Fibroblast of the aortic adventitia (primary cell): Measurements from ENCODE around the gene SEMA6B. TPM values are rescaled to one million over a fixed set of nuclear protein-coding genes. Genes with fewer than 3 reads are reported as not detected.
"Not testable (repeated sequence)": the region's sequence is repeated elsewhere in the genome, so short reads cannot be mapped to it uniquely, and the experiment has no call there.

ENCODE experiments used
- DNase-seq: peaks from one replicate; pipeline ENCODE4 v3.0.0-alpha.2; 2010; ENCODE audit warnings: low read depth
- H3K4me3 ChIP-seq: 2 replicates; pipeline ENCODE4 v1.5.1; 2011; ENCODE audit warnings: low read depth, mild to moderate bottlenecking, control low read depth, low read length, moderate library complexity
- CTCF ChIP-seq: IDR thresholded peaks from 2 replicates; pipeline ENCODE4 v1.5.1; 2011; ENCODE audit warnings: mild to moderate bottlenecking, low read length, control low read depth, inconsistent platforms; ENCODE audit not compliant: insufficient read depth
- total RNA-seq: library from RNA; depleted of rRNA; stranded (reverse); fragments of >200 nt; gene quantifications from 2 replicates; pipeline ENCODE4 v1.2.3, GENCODE V29; 2012; ENCODE audit warnings: low replicate concordance

SEMA6B gene
- total RNA-seq, 1 donor: 0.72 TPM

- no peak for TF ChIP-seq CTCF
- peak; percentile 12 for DNase-seq
- H3K4me3 ChIP-seq: no peak overlapping the region
These were observed 11.9 kb upstream of the SEMA6B start for GRCh38 chr19:4571305-4571917.

- no peak for DNase-seq
- TF ChIP-seq CTCF: no peak
- no peak overlapping the region for H3K4me3 ChIP-seq
These were observed 11.4 kb upstream of the SEMA6B start for GRCh38 chr19:4570916-4571304.

- H3K4me3 ChIP-seq: no peak overlapping the region
- DNase-seq: no peak
- no peak for TF ChIP-seq CTCF
These were observed 10.9 kb upstream of the SEMA6B start for GRCh38 chr19:4570402-4570801.

- DNase-seq: no peak
- TF ChIP-seq CTCF: no peak
- H3K4me3 ChIP-seq: no peak overlapping the region
These were observed 9.4 kb upstream of the SEMA6B start for GRCh38 chr19:4568886-4569285.

GRCh38 chr19:4567584-4568071 is 8.1 kb upstream of the SEMA6B start:
- TF ChIP-seq CTCF: peak; percentile 94
- H3K4me3 ChIP-seq: no peak overlapping the region
- peak; percentile 61 for DNase-seq

- H3K4me3 ChIP-seq: no peak overlapping the region
- no peak for TF ChIP-seq CTCF
- no peak for DNase-seq
These were observed 7.0 kb upstream of the SEMA6B start for GRCh38 chr19:4566402-4567051.

GRCh38 chr19:4563562-4563961 is 4.1 kb upstream of the SEMA6B start:
- not testable (repeated sequence) for DNase-seq, H3K4me3 ChIP-seq

GRCh38 chr19:4562085-4562484 is 2.6 kb upstream of the SEMA6B start:
- not testable (repeated sequence) for DNase-seq, H3K4me3 ChIP-seq
